Measurements from ENCODE around the gene SLC32A1.

The SLC32A1 gene, protein sequence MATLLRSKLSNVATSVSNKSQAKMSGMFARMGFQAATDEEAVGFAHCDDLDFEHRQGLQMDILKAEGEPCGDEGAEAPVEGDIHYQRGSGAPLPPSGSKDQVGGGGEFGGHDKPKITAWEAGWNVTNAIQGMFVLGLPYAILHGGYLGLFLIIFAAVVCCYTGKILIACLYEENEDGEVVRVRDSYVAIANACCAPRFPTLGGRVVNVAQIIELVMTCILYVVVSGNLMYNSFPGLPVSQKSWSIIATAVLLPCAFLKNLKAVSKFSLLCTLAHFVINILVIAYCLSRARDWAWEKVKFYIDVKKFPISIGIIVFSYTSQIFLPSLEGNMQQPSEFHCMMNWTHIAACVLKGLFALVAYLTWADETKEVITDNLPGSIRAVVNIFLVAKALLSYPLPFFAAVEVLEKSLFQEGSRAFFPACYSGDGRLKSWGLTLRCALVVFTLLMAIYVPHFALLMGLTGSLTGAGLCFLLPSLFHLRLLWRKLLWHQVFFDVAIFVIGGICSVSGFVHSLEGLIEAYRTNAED

DNA sequence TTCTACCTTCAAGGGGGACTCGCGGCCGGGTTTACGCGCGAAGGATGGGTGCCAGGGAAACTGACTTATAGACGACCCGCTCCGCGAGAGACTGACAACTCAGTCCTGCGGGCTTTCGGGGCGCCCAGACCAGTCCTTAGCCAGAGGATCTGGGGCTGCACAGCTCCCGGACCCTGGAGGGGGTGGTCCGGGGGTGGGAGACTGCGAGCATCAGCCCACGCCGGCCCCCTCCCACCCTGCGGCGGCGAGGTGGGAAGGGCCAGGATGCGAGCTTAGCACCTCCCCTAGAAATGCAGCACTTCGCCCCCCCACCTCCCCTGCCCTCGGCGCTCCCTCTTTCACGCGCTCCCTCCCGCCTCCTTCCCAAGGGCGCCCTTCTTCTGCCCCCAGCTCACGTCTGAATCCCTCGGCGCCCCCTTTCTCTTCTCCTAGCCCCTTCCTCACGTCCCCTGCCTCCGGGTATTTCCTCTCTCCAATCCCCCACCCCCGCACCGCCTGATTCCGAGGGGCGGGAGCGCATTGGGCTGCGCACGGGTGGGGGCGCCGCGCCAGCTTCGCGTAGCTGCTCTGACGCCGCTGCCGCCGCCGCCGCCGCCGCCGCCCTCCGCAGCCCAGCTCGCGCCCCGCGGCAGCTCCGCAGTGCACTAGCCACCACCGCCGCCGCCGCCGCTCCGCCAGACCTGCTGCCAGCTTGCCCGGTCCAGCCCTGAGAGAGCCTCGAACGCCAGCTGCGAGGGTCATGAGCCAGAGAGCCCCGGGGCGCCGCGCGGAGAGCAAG, at the start of gene SLC32A1:
SLC32A1 (plus strand) TSS at position 639 of the 778 bp plus-strand sequence. CDS start 239 bp downstream, outside the sequence.
- DNase-seq = no peak

DNA sequence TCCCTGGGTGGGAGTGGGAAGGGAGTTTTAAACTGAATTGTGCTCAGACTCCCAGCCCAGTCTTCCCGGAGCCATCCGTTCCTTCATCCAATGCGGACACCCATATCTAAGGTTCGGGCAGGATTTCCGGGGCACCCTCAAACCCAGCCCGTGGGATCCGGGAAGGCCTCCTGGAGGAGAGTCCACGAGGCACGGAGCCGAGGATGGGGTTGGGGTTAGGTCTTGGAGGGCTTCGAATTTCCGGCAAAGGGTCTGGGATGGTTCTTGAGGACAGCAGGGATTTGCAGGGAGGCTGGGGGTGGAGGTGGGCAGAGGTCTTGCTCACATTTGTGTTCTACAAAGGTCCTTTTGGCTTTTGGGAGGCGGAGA, 49.5 kb upstream of the SLC32A1 start:
- DNase-seq = no peak

DNA sequence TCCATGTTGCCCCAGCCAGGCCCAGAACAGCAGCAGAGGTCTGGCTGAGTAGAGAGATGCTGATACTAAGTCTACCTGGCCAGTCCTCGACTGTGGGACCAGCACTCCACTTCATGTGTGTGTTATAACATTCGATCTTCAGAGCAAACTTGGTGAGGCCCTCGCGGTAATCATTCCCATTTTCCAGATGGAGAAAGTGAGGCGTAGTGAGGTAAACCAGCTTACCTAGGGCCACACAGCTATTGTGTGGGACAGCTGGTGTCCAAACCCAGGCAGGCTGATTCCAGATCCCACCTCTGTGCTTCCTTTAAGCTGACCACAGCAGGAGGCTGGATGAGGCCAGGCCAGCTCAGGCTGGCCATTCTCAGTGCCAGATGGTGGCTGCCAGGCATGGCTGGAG, 47.7 kb upstream of the SLC32A1 start:
- no peak for DNase-seq

DNA sequence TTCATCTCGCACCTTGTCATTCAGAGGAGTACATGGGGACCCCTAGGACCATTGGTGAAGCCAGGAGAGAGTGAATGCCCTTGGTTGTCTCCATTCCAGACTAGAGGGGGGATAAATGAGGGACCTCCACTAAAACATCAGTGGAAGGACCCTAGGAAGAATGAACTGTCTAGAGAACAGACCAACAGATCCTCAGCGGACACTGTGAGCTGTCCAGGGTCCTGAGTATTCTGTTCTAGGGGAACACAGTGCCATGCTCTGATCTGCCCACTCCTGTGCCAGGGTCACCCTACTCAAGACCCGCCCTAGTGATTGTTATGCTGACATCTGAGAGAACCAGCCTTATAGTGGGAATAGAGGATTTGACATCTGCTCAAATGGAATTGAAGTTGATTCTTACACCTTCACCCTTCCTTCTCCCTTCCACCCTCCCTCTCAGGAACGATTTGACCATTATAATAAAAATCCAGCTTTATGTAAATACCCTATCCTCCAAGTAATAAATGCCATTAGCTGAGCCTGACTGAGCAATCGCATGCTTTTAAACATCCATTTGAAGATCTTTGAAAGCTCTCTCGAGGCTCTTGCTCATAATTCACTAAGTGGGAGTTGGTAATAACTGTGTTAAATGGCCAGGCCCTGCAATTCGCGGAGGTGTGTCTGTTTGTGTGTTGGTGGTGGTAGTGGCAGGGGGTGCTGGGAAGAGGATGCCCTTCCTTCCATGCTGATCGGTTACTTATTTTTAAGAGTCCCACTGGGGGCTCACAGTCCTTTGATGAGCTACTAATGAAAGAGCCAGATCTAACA, 43.6 kb upstream of the SLC32A1 start:
- no peak for DNase-seq

DNA sequence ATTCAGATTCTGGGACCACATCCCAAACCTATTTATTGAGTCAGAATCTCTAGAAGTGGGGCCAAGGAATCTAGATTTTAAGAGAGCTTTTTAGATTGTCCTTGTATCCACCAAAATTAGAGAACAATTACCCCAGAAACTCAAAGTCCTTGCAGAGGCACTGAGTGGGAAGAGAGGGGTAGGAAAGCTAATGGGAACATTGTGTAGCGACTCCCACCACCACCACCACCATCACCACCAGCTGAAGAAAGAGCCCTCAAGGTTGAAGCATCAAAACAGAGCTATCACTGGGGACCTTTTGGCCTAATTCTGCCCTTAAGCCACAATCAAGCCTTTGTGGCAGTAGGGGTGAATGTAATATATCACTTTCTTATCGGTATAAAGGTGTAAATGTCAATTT, 39.0 kb upstream of the SLC32A1 start:
- no peak for DNase-seq

DNA sequence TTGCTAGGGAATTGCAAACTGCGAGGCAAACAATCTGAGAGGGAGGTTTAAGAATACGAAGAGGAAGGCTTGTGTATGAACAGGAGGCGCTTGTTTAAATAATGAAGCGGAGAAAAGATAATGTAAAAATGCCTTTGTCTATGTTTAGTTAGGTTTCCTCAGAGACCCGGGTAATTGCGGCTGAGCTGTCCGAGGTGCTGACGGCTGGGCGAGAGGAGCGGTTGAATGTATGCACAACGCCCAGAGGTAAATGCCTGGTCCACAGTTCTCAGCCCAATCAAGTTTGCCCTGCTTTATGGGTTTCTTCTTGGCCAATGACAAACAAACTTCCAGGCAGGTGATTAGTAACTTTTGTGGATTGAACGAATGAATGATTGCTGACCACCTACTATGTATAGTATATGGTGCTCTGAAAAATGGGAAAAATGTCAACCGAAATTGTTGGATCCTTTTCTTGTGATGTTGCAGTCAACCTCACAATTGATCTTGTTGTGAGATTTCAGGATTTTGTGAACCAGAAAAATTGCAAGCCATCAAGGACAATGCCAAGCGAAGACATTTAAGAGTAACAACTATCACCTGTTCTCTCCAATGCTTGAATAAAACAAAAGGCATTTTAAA, 38.3 kb upstream of the SLC32A1 start:
- no peak for DNase-seq

DNA sequence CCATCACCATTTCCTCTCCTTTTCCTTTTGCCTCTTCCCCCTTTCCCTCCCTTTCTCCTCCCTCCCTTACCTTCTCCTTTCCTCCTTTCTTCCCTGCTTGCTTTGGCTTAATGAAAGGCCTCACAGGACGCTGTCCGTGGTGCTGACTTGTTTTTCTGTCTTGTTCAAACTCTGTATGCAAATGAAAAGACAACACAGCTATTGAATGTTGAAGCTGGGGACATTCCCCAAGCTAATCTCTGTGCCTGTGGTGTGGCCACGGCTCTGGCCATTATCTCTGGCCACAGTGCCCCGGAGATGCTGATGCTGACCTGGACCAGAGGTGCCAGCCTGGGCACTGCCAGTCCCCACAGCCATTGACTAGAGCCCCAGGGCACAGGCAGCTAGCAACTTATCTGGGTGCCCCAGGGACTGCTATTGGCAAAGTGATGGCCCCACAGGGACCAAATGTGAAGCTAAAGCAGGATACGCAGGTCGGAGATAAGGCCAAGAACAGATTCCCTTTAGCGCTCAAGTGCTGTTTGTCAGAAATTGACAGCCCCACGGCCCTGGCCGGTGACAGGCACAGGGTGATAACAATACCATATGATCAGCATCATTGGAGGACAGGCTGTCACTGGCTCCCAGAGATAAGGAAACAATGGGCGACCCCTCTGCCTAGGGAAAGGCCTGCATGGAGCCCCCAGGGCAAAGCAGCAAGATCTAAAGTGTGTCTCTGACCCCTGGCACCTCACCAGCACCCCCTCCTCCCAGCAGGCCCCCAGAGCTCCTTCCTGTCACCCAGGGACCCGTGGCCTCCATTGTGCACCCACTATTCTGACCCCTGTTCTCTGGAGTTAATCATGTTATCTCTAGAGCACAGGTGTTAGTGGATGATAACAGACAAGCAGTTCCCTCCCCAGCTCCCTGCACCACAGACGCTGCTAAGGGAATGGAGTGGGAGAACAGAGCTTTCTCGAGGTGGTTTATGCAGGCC, 31.6 kb upstream of the SLC32A1 start:
- DNase-seq = peak; percentile 22

DNA sequence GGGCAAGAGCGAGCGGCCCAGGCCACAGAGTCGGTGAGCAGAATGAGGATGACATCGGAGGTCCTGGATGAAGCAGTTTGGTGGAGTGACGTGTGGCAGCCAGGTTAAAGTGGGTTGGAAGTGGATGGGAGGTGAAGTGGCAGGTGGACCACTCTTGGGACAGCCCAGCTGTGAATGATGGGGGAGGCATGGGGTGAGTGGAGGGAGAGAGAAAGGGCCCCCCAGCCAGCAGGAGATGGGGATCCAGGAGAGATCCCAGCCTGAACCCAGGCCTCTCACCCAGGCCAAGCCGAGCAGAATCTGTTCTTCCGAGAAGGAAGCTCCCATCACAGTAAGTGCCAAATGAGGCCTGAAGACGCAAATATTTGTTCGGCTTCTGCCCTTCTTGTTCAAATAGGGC, 27.0 kb upstream of the SLC32A1 start:
- DNase-seq = no peak

DNA sequence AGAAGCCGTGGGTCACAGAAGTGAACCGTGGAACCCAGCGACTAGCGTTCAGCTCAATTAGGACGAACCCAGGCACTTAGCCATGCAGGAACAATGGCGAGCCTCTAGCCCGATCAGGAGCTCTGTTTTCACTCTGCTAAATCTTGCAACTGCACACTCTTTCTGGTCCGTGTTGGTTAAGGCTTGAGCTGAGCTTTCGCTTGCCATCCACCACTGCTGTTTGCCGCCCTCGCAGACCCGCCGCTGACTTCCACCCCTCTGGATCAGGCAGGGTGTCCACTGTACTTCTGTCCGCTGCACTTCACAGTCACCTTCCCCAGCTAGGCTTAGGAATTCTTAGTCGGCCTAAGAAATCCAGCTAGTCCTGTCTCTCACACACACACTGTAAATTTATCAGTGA, 25.7 kb upstream of the SLC32A1 start:
- no peak for DNase-seq

DNA sequence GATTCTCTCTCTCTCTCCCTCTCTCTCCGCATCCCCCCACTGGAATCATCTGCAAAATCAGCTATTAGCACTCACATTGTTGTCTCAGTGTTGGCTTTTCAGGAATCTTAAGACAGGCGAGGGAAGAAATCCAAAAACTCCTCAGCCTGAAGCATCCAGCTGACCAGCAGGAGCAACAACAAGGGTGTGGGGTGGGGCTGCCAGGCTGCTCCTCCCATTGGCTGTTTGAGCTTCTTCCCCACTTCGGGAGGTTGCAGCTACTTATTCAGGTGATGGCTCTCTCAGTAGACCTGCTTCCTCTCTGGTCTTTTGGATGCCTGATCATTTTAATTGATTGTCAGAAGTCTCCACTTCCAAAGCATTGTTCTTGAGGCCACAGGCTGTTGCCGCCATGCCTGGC, 24.1 kb upstream of the SLC32A1 start:
- DNase-seq = no peak

DNA sequence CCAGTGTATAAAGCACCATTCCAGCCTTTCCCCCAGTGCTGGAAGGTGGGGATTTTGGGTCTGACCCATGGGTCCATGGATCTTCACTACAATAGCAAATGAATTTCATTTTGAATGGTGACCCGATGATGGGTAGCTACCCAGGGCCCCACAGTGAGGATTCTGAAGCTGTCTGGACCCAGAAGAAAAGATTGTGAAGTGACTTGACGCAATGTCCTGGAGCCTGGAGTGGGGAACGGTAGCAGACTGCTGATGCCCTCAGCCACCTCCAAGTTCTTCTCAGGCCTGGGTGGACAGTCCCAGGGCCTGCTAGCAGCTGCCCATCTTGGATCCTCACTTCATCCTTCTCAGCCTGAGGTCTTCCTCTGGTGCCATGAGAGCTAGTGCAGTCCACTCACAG, 23.4 kb upstream of the SLC32A1 start:
- DNase-seq = no peak

DNA sequence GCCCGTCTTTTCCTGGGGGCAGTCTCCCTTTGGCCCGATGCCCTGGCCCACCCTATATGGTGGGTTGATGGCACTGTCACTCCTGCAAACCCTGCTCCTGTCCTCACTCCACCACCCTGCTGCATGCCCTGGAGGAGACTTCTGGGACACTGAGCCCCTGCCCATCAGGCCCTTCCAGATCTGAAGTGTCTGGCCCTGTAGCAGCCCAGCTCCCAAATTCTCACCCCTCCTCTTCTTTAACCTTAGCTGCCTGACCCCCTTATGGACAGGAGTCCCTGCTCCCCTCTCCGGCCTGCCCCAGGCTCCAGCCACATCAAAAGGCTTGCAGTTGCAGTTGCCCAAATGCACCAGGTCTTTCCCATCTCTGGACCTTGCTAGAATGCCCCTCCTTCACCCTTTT, 20.8 kb upstream of the SLC32A1 start:
- DNase-seq = no peak

DNA sequence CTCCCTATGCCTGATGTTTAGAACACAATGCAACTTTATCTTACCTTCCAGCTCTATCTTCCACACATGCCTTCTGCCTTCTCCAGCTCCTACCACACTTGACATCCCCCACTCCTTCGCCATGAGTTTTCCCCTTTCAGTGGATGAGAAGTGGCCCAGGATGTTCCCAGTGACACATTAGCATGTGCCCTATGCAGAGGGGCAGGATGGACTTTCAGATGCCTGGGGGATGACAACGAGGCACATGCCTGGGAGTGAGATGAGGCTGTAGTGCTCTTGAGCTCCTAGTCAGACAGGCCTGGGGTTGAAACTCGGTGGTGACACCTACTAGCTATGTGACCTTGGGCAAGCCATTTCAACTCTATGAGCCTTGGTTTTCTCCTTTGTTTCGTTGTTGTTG, 20.1 kb upstream of the SLC32A1 start:
- DNase-seq = no peak

DNA sequence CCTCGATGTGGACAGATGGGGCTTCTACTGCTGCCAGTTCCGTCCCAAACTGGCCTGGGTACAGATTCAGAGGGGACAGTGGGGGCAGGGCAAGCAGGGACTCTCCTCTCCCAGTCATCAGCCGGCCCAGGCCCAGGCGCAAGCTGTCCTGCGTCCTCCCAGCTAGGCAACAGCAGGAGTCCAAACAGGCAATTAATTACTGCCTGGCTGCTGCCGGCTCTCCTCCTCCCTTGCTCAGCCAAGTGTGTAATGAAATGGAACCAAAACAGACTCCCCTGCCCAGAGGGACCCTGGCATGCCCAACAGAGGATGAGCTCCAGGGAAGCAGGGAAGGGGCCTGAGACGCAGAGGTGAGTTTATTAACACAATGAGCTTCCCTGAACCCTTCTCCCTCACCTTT, 17.8 kb upstream of the SLC32A1 start:
- DNase-seq = no peak

DNA sequence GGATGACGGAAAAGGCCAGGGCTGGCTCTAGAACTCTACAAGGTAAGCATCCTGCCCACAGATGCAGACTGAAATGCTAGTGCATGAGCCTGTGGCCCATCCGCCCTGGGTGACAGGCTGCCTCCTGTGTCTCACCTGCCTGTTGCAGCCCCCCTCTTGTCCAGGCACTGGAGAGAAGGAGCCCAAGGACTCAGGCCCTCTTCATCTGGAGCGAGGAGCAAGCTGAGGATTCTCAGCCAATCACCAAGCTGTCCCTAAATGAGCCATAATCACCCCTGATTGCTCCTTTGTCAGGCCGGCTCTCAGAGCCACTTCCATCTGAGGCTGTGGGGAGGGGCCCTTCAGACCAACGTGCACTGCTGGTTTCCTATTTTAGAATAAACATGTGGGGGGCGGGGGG, 10.0 kb upstream of the SLC32A1 start:
- no peak for DNase-seq

DNA sequence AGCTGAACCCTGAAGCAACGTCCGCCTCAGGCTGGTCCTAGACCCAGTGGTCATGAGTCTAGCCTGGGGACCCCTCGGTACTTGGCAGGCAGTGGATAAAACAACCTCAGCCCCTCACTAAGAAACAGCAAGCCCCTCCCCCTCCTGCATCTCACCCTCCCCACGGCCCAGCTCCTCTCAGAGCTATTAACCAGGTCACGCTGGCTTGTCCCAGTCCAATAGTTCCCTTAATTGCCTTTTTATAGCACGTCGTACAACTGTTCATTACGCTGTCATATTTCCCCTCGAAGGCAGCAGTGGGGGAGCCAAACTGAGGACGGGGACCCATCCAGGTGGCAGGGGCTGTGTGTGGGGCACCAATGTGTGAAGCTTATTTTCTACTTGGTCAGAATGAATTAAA, 8.6 kb upstream of the SLC32A1 start:
- DNase-seq = no peak

DNA sequence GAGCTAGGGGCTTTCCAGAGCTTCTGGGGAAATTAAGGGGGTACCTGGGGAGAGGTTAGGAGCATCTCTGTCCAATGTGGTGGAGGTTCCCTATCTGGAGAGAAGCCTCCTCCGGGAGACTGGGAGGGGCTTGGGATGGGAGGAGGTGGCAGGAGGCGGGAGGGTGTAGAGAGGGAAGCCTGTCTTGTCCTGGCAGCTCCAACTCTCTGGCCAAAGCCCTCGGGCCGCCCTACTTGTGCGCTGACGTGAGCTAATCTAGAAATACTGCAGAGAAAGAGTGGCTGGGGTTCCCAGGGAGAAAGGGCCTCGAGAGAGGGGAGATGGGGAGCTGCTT, 1.6 kb upstream of the SLC32A1 start:
- no peak for DNase-seq

DNA sequence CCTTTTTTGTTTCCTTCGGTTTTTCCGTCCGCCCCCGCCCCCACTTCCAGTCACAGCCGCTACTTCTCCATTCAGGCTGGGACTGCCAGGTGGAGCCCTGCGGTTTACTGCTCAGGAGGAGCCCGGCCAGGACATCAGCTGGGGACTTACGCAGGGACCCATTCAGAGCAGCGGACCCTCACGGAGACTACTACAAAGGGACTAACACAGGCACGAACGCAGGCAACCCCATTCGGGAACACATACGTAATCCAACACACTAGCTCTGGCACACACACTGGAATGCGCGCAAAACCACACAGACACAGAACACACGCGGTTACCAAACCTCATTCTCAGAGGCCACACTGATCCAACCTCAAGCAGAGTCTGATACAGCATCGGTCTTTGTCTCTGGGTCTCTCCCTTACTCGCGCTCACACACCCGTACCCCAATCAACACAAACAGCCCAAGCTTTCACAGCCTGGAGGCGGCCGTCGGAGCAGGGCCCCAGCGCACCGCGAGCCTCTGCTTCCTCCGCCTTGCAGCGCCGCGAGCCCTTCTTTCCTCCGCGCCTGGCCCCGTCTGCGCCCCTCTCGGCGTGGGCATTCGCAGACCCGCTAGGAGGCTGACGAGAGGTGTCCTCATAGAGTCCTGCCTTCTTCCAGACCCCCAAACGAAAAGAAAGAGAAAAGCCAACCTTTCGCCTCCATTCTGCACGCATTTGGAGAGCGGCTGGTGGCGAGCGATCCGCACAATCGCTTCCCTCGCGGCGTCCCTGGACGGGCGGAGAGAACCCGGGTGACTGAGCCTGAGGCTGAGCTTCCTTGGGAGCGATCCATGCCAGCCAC, 1.1 kb upstream of the SLC32A1 start:
- no peak for DNase-seq

DNA sequence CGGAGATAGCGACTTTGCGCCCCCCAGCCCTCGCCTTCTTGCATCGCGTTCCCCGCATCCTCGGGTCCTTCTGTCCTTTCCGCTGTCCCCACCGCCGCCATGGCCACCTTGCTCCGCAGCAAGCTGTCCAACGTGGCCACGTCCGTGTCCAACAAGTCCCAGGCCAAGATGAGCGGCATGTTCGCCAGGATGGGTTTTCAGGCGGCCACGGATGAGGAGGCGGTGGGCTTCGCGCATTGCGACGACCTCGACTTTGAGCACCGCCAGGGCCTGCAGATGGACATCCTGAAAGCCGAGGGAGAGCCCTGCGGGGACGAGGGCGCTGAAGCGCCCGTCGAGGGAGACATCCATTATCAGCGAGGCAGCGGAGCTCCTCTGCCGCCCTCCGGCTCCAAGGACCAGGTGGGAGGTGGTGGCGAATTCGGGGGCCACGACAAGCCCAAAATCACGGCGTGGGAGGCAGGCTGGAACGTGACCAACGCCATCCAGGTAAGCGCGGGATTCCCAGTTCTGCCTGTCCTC, 401 bp downstream of the SLC32A1 start:
- no peak for DNase-seq

DNA sequence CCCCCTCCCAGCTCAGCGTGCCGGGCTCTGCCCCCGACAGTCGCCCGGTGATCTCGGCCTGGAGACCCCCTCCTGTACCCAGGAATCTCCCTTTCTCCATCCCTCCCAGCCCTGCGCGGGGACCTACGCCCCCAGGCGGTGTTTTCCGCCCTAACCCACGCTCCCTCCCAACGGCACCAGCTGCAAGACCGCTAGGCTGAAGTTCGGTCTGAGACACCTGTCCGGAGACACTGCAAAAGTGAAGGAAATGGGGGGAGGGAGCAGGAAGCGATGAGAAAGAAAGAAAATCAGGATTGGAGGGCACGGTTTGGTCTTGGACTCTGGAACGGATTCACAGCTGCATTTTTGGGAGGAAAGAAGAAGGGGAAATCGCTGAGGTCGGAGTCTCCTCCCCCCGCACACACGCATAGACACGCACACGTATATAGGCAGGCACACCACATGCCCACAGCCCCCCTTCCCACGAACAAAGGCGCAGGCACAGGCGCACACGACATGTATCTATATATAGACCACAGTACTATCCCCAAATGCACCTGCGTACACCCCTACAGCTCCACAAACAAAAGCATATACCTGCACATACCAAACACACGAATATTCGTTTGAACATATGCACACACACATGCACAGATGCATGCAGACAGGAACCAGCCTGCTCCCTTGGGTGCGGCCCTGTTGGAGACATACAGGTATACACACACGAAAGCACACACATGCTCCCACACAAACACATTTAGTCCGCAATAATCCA, 1.0 kb downstream of the SLC32A1 start:
- no peak for DNase-seq
